Stimulated activated CD8-positive, alpha-beta memory T cell treated with anti-CD3 and anti-CD28 coated beads, Interleukin-7, amount 100 ng/mL, for 4 hours (primary cell): ENCODE data around the gene TAS1R3.
A peak's percentile ranks its signal among the peaks of the same experiment; 100 is the strongest.
"Not testable (repeated sequence)": the region's sequence is repeated elsewhere in the genome, so short reads cannot be mapped to it uniquely, and the experiment has no call there.

Experiments
- DNase-seq, 2 donors: peaks; one replicate each; pipeline ENCODE4 v3.0.0-alpha.2; 2020; ENCODE audit warnings: low read depth in 2 of 2

Gene TAS1R3

GRCh38 chr1:1354271-1355247, 23.5 kb downstream of the TAS1R3 start:
- no peak for DNase-seq

GRCh38 chr1:1355416-1355815, 24.3 kb downstream of the TAS1R3 start:
- DNase-seq = no peak

GRCh38 chr1:1356166-1356795, 25.2 kb downstream of the TAS1R3 start:
- DNase-seq = no peak

GRCh38 chr1:1356796-1357401, 25.8 kb downstream of the TAS1R3 start:
- no peak for DNase-seq

- DNase-seq = no peak
Measured at GRCh38 chr1:1357871-1358432, 26.9 kb downstream of the TAS1R3 start.

GRCh38 chr1:1358433-1359271, 27.6 kb downstream of the TAS1R3 start, which contains the start of gene MXRA8:
MXRA8 (minus strand) TSS chr1:1358555; CDS start chr1:1358504, 51 bp downstream.
- DNase-seq = no peak

- DNase-seq = no peak
Measured at GRCh38 chr1:1359308-1359663, 28.2 kb downstream of the TAS1R3 start.

GRCh38 chr1:1359664-1360468, 28.8 kb downstream of the TAS1R3 start:
- DNase-seq = no peak

- DNase-seq = no peak
Measured at GRCh38 chr1:1360506-1361169, 29.6 kb downstream of the TAS1R3 start.

GRCh38 chr1:1361233-1361981, 30.3 kb downstream of the TAS1R3 start:
- no peak for DNase-seq

GRCh38 chr1:1361982-1362423, 30.9 kb downstream of the TAS1R3 start:
- no peak for DNase-seq

GRCh38 chr1:1364266-1364665, 33.2 kb downstream of the TAS1R3 start:
- no peak for DNase-seq

- no peak for DNase-seq
Measured at GRCh38 chr1:1365875-1366698, 35.0 kb downstream of the TAS1R3 start.

GRCh38 chr1:1366699-1367066, 35.6 kb downstream of the TAS1R3 start:
- no peak for DNase-seq

GRCh38 chr1:1367315-1367714, 36.2 kb downstream of the TAS1R3 start:
- DNase-seq = no peak

- DNase-seq = not testable (repeated sequence)
Measured at GRCh38 chr1:1370094-1370493, 39.0 kb downstream of the TAS1R3 start.

GRCh38 chr1:1370771-1371300, 39.8 kb downstream of the TAS1R3 start:
- DNase-seq = no peak

GRCh38 chr1:1371364-1371745, 40.3 kb downstream of the TAS1R3 start:
- peak; percentile 39 to 43 for DNase-seq
